OCI-M2 (cell line): ENCODE results near the gene BRCA1.
"Not testable (repeated sequence)": the region's sequence is repeated elsewhere in the genome, so short reads cannot be mapped to it uniquely, and the experiment has no call there.

Experiments
- DNase-seq: peaks from one replicate; lab custom pipeline; 2025; ENCODE audit not compliant: unreplicated experiment; lab: John Stamatoyannopoulos, UW

BRCA1 gene

DNA sequence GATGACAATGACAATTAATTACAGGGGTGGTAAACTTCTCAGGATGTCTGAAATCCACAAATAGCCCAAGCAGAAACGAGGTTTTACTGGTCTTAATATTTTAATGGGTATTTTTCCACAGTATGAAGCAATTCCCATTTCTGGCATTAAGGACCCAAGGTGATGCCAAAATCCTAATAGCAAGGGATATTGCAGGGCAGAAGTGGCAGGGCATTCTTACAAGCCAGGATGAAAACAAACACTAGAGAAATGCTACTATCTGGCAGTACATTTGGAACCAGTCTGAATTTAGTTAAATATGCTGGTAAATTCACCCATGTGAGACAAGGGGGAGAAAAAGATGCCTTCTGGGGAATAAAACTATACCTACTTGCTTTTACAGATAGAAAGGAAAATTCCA is 54.9 kb downstream of the BRCA1 start:
- DNase-seq, result no peak

DNA sequence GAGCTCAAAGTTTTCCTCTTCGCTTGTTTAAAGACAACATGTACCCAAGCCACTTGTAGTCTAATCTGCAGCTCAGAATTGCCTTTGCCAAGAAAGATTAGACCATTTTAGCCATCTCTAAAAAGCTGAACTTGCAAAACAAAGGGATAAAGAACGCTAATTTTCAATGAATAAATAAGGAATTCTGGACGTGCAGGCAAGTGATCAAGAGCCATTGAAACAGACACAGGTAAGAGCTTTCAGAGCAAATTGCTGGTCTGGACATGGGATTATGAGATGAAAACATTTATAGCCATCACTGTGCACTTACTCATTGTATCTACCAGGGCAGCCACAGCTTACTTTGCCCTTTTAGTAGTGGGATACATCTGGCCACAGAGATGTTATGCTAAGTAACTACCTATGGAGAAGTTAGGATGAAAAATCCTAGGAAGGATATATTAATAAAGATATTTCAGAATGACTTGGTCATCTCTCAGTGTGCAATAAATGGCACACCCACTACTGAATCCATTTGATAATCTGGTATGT is 55.7 kb downstream of the BRCA1 start:
- DNase-seq, result no peak

DNA sequence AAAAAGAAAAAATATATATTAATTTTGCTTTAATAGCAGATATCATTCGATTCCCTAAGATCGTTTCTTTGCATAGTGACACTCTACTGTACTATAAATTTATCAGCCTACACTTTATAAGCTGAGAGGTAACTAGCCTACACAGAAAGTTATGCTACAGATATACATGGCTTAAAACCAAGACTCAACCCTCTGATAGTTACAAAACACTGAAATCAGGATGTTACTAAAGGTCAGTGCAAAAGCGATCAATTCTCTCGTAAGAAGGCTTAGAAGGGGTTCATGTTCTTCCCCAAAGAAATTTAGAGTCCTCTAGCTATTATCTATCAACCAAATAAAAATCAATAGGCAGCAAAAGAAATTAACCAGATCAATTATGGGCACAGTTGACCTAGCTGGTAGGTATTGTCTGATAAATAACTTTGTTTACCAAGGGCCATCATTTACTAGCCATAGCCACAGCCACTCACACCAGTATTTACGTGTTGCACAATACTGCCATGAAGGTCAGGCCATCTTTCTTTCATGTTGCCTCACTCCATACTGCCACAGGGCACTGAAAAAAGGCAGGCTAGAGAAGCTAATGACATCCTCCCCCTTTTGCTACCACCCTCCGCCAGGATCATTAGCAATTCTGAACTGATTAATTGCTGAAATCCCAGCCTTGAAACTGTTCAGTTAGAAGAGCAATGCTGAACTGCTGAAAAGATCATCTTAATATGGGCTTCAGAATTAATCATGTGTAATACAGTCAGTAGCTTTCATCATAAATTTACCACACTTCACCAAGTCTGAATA is 56.4 kb downstream of the BRCA1 start:
- DNase-seq, result no peak

DNA sequence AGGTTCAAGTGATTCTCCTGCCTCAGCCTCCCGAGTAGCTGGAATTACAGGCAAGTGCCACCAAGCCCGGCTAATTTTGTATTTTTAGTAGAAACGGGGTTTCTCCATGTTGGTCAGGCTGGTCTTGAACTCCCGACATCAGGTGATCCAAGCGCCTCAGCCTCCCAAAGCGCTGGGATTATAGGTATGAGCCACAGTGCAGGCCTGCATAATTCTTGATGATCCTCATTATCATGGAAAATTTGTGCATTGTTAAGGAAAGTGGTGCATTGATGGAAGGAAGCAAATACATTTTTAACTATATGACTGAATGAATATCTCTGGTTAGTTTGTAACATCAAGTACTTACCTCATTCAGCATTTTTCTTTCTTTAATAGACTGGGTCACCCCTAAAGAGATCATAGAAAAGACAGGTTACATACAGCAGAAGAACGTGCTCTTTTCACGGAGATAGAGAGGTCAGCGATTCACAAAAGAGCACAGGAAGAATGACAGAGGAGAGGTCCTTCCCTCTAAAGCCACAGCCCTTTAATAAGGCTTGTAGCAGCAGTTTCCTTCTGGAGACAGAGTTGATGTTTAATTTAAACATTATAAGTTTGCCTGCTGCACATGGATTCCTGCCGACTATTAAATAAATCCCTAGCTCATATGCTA is 62.1 kb downstream of the BRCA1 start:
- DNase-seq, result no peak

DNA sequence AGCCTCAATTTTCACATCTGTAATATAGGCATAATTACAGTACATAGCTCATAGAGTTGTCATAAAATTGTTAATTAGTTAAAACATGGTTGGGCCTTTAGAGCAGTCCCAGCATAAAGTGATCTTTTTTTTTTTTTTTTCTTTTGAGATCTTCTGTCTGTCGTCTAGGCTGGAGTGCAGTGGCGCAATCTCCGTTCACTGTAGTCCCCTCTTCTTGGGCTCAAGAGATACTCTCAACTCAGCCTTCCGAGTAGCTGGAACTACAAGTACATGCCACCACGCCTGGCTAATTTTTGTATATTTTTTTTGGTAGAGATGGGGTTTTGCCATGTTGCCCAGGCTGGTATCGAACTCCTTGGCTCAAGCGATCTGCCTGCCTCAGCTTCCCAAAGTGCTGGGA is 69.1 kb downstream of the BRCA1 start:
- DNase-seq, result no peak

DNA sequence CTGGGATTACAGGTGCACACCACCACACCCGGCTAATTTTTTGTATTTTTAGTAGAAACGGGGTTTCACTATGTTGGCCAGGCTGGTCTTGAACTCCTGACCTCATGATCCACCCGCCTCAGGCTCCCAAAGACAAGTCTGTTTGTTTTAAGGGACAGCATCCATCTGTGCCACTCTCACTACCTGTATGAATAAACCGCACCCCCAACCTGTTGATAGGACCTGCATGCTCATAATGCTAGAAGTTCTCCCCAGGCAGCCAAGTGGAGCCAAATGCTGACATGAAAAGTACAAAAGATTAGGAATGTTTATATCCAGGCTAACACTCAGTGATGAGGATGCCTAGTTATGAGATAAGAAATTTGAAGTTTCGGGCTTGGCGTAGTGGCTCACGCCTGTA is 72.2 kb downstream of the BRCA1 start:
- not testable (repeated sequence) for DNase-seq

DNA sequence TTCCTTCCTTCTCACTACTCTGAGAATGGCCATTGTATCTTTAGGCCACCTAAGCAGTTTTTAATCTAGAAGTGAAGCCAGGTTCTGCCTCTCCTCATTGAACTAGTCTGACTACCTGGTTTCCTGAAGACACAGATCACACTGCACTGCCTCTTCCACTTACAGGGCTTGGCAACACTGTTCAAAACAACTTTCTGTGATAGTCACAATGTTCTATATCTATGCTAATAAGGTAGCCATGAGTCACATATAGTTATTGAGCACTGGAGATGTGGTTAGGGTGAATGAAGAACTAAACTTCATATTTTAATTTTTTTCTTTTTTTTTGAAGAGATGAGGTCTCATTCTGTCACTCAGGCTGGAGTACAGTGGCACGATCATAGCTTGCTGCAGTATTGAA is 73.2 kb downstream of the BRCA1 start:
- no peak for DNase-seq

DNA sequence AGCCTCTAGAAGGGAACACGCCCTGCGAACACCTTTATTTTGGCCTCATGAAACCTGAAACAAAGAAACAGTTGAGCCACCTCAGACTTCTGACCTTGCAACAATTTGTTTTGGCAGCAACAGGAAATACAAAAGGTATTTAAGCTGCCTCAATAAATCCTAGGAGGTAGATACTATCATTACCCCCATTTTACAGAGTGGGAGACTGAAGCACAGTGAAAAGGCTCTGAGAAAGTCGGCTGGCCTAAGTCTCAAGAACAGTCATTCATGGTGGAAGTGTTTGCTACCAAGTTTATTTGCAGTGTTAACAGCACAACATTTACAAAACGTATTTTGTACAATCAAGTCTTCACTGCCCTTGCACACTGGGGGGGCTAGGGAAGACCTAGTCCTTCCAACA is 81.1 kb downstream of the BRCA1 start:
- no peak for DNase-seq

DNA sequence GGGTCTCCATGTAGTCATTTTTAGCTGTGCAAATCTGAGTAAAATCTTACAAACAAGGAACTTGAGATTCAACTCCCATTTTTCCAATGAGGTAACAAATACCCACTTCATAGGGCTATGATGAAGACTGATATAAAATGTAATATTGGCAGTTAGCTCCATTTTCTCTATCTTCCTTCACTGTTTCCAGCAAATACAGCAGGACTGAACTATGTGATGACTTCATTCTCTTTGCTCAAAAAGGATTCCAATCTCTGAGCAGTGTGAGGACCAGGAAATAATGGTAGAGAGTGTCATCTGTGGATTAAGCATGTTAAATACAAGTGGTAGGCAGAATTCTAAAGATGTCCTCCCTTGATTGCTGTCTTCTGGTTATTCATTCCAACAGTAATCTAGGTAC is 81.9 kb downstream of the BRCA1 start:
- no peak for DNase-seq

DNA sequence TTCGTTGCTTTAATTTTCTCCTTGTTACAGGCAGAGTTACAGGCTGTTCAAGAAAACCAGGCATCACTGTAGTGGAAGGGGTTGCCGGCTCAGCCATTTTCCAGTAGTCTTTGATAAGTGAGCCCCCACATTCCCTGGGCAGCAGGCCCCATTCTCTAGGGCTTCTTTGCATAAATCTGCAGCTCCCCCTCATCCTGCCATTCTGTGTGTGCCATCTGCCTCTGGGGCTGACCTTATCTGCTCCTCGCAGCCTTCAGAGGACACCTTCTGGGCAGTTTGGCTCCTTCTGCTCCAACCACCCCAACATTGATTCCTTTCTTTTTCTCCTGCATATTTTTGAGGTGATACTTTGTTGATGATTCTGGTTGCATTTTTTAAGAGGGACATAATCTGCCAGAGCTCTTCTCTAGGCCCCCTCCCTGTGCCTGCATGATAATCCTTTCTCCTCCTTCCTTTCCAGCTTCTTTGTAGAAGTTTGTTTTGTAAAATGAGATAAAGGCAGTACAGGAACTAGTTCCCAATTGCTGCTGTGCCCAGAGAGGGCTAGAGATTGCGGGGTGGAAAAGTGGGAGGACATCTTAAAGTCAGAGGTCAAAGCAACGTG is 83.0 kb downstream of the BRCA1 start:
- DNase-seq, result no peak

DNA sequence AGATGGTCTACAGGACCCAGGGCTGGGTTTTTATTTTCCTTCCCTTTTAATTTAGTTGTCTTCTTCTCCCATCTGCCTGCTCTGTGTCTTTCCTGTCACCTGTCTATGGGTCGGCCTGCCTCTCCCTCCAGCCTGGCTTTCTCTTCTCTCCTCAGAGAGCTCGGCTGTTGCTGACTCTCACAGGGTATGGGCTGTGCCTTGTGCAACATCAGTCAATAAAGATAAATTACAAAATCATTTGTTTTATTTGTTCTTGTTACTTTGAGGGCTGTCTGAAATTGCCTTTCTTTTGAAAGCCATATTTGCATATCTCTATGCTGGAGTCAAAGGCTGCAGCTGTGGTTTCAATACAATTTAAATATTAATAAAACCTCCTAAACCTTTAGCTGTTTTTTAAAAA is 84.5 kb downstream of the BRCA1 start:
- DNase-seq, result no peak

DNA sequence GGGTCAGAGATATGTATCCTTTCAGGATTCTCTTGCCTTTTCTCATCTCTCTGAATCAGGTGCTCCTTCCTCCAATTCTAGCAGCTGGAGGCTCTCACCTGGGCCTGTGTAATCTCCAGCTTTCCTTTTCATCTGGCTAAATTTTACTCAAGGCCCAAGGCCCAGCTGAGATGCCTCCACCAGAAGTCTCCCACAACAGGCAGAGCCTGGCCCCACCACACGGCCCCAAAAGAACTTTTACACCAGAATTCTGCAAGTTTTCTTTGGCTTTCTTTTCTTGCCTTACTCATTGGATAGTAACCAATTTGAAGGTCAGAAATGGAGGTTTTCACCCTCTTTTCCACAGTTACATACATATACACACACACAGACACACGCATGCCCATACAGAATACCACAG is 85.5 kb downstream of the BRCA1 start:
- DNase-seq, result no peak

DNA sequence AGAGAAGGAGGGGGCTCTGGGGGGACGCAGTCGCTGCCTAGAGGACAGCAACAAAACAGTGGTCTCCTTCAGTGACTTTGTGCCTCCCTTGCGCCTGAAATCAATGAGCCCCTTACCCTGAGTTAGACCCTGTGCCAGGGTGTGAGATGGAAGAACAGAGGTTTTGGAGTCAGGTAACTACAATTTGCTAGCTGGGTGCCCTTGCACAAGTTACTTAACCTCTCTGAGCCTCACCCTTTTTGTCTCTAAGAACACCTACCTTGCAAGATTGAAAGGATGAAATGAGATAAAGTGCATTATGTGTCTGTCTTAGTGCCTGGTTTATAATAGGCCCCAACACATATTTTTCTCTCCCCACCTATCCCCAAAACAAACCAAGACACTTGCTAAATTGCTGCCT is 90.3 kb downstream of the BRCA1 start:
- no peak for DNase-seq

DNA sequence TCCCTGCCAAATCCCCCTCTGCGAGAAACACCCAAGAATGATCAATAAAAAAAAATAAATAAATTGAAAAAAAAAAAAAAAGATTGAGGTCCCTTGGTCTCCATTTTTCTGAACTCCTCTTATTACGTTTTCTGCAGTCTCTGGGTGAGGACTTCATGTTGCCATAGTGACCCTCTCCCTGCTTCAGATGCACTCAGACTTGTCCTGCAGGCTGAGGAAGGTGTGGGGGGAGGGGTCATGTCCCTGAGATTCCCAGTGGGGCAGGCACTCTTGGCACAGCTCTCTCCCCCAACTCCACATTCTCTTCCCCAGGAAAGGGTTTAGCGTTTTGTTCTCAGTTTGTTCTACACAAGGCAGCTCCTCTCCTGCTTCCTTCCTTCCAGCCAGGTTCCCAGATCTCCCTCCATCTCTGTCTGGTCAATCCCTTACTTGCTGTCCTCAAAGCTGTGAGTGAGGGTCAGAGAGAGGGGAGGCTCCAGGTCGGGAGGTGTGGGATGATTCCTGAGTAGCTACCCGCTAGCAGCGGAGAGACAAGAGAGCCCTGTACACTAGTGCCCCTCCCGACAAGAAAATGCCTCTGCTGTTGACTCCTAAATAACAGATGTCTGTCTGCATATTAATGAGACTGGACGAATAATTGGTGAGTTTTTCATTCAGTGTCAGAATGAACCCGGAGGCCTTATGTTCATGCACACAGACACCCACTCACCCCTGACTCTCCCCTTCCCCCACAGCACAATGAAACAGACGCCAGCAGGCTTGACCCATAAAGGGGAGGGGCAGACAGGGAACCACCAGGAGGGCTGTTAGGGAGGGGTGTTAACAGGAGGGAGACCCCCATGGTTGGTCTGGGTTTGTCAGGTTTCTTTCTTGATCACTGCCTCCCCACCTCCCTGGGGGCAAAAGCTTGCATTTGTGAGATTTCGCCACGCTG is 90.9 kb downstream of the BRCA1 start:
- no peak for DNase-seq

DNA sequence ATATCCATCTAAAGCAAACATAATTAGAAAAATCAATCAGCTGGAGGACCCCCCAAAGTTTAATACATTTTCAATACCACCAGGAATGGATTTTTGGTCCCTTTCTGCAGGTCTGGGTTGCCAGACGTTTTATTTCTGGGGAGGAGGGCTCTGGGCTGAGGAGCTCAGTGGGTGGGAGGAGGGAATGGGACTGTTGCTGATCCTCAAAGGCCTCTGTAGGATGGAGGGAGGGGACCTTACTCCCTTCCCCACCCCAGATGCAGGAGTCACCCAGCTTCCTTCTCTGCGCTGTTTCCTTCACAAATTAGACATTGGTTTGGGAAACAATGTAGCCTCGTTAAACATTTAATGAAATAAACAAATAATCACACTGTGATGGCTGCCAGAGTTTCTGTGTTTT is 93.5 kb downstream of the BRCA1 start:
- DNase-seq, result no peak

DNA sequence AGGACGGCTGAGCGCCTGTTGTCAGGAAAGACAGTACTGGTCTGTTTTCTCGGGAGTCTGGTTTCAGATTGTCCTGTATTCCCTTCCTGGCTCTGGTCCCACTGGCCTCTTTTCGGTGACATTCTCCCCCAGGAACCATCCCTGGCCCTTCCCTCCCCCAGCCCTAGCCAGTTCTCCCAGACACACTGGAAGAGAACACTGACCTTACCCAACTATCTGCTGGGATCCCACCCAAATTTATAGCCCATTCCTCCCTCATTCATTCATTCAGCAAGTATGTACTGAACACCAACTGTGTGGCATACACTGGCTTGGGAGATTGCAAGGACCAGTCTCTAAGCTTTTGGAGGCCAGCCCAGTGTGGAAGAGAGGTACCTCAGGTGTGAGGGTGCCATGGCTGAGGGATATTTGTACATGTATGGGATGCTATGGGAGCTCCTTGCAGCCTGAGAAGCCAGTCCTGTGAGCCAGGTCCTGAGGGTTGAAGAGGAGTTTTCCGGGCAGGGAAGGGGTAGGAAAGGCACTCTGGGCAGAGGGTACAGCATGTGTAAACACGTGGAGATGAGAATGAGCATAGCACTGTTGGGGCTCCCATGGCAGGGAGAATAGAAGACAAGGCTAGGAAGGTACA is 94.9 kb downstream of the BRCA1 start:
- DNase-seq, result no peak

DNA sequence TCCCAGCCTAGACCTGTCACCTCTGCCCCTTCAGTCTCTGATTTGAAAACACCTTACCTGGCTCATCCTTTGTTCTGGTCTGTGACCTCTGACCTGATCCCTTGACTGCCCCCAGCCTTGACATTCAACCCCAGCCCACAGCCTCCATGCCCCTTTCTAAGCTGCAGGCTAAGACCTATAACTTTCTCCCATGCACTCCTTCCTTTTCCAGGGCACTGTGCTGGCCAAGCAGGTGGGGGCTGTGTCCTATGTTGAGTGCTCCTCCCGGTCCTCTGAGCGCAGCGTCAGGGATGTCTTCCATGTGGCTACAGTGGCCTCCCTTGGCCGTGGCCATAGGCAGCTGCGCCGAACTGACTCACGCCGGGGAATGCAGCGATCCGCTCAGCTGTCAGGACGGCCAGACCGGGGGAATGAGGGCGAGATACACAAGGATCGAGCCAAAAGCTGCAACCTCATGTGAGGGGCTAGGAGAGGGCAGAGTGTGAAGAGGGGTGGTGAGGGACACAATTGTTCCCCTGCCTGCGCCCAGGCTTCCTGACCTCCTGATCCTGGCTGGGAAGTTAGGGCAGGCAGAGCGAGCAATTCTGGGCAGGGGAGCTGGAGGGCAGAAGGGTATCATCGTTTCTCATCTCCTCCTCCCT is 96.8 kb downstream of the BRCA1 start:
- DNase-seq, result no peak

DNA sequence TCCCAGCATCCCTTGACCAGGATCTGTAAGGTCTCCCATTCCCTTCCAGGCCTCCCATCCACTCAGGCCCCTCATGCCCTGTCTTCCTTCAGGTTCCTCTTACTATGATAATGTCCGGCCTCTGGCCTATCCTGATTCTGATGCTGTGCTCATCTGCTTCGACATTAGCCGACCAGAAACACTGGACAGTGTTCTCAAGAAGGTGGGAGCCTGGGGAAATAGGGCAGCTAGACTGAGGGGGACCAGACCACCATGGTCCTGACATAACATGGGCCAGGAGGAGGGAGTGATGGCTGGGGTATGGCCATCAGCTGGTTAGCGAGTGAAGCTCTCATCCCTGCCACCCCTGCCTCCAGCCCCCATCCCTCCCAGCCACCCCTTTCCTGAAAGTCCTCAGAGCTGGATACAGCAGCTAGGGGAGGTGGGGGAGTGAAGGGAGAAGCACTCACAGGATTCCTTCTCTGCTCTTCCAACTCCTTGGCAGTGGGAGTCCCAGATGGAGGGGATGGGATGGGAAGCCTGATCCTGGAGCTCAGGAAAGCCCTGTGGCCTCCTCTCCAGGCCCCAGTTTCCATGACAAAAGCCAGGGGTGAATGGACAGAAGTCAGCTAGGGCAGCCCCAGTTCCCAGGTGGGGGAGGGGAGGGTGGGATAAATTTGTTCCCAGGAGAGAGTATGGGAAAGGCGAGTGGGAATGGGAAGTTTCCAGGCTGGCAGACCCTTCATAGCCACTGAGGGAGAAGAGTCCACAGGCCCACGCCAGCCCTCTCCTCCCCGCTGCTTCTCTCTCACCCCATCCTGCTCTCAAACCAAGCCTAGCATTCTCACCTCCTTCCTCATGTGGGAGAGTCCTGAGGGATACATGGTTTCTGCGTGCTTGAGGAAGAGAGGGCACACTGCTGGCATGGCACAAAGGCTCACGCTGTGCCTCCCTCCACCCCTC is 97.8 kb downstream of the BRCA1 start:
- no peak for DNase-seq

DNA sequence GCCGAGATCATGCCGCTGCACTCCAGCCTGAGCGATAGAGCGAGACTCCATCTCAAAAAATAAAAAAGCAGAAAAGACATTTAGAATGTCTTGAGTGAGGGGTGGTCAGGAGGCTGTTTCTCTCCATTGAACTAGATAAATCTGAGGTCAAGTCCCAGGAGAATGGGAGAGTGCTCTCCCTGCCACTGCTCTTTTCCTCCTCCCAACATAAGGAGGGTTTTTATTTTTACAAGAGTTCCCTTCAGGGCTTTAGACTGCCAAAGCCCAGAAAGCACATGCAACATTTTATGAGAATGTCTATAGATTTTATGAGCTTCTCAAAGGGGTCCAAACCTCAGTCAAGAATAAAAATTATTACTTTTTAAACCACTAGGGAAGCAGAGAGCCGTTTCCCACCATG is 98.6 kb downstream of the BRCA1 start:
- DNase-seq, result no peak
